Stimulated activated CD8-positive, alpha-beta memory T cell treated with anti-CD3 and anti-CD28 coated beads, Interleukin-15, amount 100 ng/mL, for 4 hours (primary cell): ENCODE results near the gene CRYAB.
A peak's percentile ranks its signal among the peaks of the same experiment; 100 is the strongest.
"Not testable (repeated sequence)": the region's sequence is repeated elsewhere in the genome, so short reads cannot be mapped to it uniquely, and the experiment has no call there.

Experiments
- DNase-seq, 2 donors: peaks; one replicate each; pipeline ENCODE4 v3.0.0-alpha.2; 2020; ENCODE audit warnings: low read depth in 2 of 2

Gene CRYAB

GRCh38 chr11:111908639-111909305, 2.8 kb downstream of the CRYAB start:
- no peak for DNase-seq

DNA sequence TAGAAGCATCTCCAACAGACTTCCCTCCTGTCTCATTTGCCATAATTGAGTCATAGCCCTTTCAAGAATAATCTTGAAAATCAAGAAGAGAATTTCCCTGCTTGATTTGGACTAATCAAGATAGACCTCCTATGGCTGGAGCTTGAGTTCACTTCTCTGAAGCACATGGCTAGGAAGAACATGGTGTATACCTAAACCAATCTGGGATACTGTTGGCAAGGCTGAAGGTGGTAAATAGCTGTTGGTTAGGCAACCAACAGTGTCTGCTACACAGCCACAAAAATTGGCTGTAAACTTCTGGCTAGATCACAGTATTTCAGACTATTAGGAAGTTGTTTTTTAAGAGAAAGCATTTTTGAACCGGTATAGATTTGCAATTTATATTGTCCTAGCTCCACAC, 4.9 kb downstream of the CRYAB start:
- no peak for DNase-seq

GRCh38 chr11:111905411-111905810, 6.2 kb downstream of the CRYAB start:
- DNase-seq, result no peak

- DNase-seq, result no peak
Observed at GRCh38 chr11:111886844-111887243, 24.7 kb downstream of the CRYAB start.

- no peak for DNase-seq
Observed at GRCh38 chr11:111886032-111886431, 25.5 kb downstream of the CRYAB start.

DNA sequence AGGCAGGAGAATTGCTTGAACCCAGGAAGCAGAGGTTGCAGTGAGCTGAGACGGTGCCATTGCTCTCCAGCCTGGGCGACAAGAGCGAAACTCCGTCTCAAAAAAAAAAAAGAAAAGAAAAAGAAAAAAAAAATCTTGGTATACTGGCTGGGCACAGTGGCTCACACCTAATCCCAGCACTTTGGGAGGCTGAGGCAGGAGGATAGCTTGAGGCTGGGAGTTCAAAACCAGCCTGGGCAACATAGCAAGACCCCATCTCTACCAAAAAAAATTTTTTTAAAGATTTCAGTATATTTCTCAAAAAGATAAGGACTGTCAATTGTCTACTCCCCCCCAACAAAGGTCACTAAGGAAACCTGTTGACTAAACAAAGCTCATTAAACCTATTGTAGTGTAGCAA, 26.5 kb downstream of the CRYAB start:
- DNase-seq, result not testable (repeated sequence)

- no peak for DNase-seq
Observed at GRCh38 chr11:111882202-111882601, 29.4 kb downstream of the CRYAB start.

DNA sequence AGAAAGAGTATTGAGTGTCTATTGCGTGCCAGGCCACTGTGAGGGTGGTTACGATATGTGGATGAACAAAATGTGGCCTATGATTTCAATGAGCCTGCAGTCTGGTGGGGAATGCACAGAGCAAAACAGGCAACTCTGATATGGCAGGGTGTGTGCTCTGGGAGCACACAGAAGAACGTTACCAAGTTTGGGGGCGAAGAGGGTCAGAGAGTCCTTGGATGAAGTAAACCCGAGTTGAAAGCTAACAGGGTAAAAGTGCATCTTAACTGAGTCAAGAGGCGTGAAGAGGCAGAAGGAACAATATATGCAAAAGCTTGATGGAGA, 32.0 kb downstream of the CRYAB start:
- no peak for DNase-seq

DNA sequence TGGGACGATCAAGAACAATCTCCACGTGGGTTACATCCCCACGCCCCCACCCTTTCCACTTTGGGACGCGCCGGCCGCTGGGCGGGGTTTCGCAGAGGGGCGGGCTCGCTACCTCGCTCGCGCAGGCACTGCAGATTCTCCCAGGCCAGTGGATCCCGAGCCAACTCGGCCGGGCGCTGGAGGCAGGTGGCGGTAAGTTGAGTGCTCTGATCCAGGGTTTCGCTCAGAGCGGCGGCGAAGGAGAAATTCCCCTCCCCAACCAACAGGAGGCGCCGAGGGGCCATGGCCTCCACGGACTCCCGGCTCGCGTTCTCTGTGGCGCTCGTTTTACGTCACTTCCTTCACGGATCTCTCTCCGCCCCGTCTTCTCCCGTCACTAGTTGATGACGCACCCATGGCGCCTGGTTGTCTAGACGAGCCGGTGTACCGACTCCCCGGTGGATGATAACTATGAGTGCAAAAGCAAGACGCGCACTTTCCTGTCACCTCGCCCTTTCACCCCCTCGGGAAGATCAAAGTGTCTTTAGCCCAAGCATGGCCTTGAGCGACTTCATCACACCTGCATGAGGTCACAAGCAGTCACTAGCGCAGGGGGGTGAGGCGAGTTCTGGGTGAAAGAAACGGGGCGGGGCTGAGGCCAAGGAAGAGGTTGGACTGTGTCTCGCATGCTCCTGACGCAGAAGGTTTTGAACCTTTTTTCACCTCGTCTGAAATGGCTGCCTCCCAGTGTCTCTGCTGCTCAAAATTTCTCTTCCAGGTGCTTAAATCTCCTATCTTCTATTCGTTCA, 32.5 kb downstream of the CRYAB start, which contains the start of the genes CFAP68 and FDXACB1:
Gene CFAP68 (plus strand): TSS at position 693 of the 788 bp plus-strand sequence. CDS start 20 bp downstream, at position 713.
Gene FDXACB1 (minus strand): TSS at position 317 of the 788 bp plus-strand sequence. CDS start 33 bp downstream, at position 284.
- peak; percentile 89 to 90 for DNase-seq

GRCh38 chr11:111878385-111878848, 33.2 kb downstream of the CRYAB start:
- DNase-seq, result no peak

GRCh38 chr11:111871693-111872161, 39.8 kb downstream of the CRYAB start:
- DNase-seq, result no peak

DNA sequence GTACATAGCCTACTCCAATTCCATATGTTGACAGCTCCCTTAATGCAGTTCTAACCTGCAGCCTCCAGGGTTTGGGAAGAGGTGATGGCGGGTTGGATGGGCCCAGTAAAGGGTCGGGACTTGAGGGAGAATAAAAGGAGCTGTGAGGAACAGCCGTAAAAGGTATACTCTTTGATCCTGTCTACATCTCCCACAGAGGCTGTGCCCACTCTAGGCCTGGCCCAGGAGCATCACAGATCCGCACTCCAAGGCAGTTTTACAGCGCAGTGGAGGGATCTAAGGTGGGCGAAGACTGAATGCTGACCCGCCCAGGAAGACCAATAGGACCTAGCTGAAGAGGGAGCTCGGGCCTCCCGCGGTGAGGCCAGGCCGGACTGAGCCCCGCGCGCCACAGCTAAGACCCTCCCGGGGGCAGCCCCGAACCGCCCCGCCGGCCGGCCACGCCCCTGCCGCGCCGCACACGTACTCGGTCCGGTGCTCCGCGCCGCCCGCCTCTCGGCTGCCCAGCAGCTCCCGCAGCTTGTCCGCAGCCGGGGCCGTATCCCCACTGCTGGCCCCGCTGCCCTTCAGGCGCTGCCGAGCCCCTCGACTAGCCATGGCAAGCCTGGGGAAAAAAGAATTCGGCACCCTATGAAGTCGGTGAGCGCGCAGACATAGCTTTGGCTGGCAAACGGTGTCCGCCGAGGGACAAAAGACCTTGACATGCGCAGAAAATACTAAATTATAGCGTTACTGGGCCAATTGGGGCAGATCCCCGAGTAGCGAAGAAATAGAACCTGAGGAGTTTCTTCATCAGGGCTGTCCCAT, 40.5 kb downstream of the CRYAB start, which contains the start of gene ALG9:
Gene ALG9 (minus strand): TSS at position 696 of the 807 bp plus-strand sequence. CDS start 99 bp downstream, at position 597.
- DNase-seq, result peak; percentile 72 to 77

GRCh38 chr11:111870522-111870885, 41.1 kb downstream of the CRYAB start:
- no peak for DNase-seq

DNA sequence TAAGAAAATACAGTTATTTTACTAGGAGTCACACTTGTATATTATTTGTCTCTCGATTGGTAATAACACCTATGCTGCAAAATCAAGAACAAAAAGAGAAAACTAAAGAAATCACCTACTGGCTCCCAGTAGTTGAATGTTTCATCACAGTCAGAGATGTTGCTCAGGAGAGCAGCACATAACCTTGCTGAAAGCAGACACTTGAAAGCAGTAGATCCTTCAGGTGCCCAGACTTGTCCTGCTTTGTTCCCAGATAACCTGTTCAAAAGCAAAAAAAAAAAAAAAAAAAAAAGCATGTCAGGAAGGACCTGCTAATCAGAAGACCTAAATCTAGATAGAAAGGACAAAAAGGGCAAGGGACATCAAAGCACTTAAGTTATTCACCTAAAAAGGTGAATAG, 41.5 kb downstream of the CRYAB start:
- DNase-seq, result no peak

- no peak for DNase-seq
Observed at GRCh38 chr11:111860257-111860656, 51.3 kb downstream of the CRYAB start.
